Epithelial cell of proximal tubule (primary cell): ENCODE data around the gene SMAD7. TPM values are rescaled to one million over a fixed set of nuclear protein-coding genes. Genes with fewer than 3 reads are reported as not detected.

Experiments
- DNase-seq: peaks from one replicate; pipeline ENCODE4 v3.0.0-alpha.2; 2011; ENCODE audit warnings: low read depth
- H3K4me3 ChIP-seq: 2 replicates; pipeline ENCODE4 v1.5.1; 2011; ENCODE audit warnings: low read depth, mild to moderate bottlenecking, low read length
- CTCF ChIP-seq: conservative IDR thresholded peaks from 2 replicates; pipeline ENCODE4 v1.5.1; 2012; ENCODE audit warnings: low read depth, mild to moderate bottlenecking, low read length
- total RNA-seq: library from RNA; depleted of rRNA; stranded (reverse); fragments of >200 nt; gene quantifications from 2 replicates; pipeline ENCODE4 v1.2.3, GENCODE V29; 2015

SMAD7 gene
- total RNA-seq, 1 donor from 2014 or later, result 30.4 TPM

- no peak for DNase-seq
Measured at GRCh38 chr18:48959551-48959920, 8.8 kb upstream of the SMAD7 start.

GRCh38 chr18:48958951-48959350 lies 8.2 kb upstream of the SMAD7 start:
- H3K4me3 ChIP-seq, result no peak overlapping the region
- TF ChIP-seq CTCF, result no peak
- DNase-seq, result no peak

More at GRCh38 chr18:48959551-48959920, 8.8 kb upstream of the SMAD7 start:
- no peak overlapping the region for H3K4me3 ChIP-seq
- TF ChIP-seq CTCF, result no peak

GRCh38 chr18:48957616-48958015 lies 6.9 kb upstream of the SMAD7 start:
- no peak for TF ChIP-seq CTCF
- DNase-seq, result no peak
- no peak overlapping the region for H3K4me3 ChIP-seq

GRCh38 chr18:48957136-48957535 lies 6.4 kb upstream of the SMAD7 start:
- TF ChIP-seq CTCF, result no peak
- no peak for DNase-seq
- H3K4me3 ChIP-seq, result no peak overlapping the region

- TF ChIP-seq CTCF, result no peak
- no peak overlapping the region for H3K4me3 ChIP-seq
- no peak for DNase-seq
Measured at GRCh38 chr18:48956356-48956755, 5.6 kb upstream of the SMAD7 start.

GRCh38 chr18:48955830-48956261 lies 5.1 kb upstream of the SMAD7 start:
- no peak overlapping the region for H3K4me3 ChIP-seq
- peak; percentile 7 for TF ChIP-seq CTCF
- no peak for DNase-seq
